DOHH2 (cell line): Measurements from ENCODE around the gene LAMC2.

ENCODE experiments used
- H3F3A ChIP-seq: fragments of 200-600 bp; sonication (generic), shearing (Covaris generic); 2 replicates; pipeline ENCODE4 v1.6.0; 2016; ENCODE audit warnings: antibody characterized with exemption, mild to moderate bottlenecking; ENCODE audit not compliant: control insufficient read depth, insufficient read depth
- H3K27ac ChIP-seq: fragments of 200-600 bp; sonication (generic); 2 replicates; pipeline ENCODE4 v1.5.1; 2014; ENCODE audit warnings: low read depth, mild to moderate bottlenecking, low read length, moderate library complexity
- H3K27me3 ChIP-seq: fragments of 200-600 bp; sonication (generic); 2 replicates; pipeline ENCODE4 v1.6.1; 2014; ENCODE audit warnings: mild to moderate bottlenecking, low read length, mixed read lengths; ENCODE audit not compliant: control insufficient read depth
- H3K36me3 ChIP-seq: fragments of 200-600 bp; sonication (generic); 2 replicates; pipeline ENCODE4 v1.6.1; 2014; ENCODE audit warnings: mild to moderate bottlenecking, low read length, moderate library complexity, mixed read lengths; ENCODE audit not compliant: control insufficient read depth
- H3K4me1 ChIP-seq: fragments of 200-600 bp; sonication (generic); 2 replicates; pipeline ENCODE4 v1.6.1; 2014; ENCODE audit warnings: mild to moderate bottlenecking, low read length, mixed read lengths; ENCODE audit not compliant: control insufficient read depth
- H3K4me2 ChIP-seq: fragments of 200-600 bp; sonication (generic); 2 replicates; pipeline ENCODE4 v1.6.0; 2014; ENCODE audit warnings: mild to moderate bottlenecking, low read length, moderate library complexity
- H3K4me3 ChIP-seq: fragments of 200-600 bp; sonication (generic); 2 replicates; pipeline ENCODE4 v1.5.1; 2014; ENCODE audit warnings: mild to moderate bottlenecking, low read length, mixed read lengths
- H3K79me2 ChIP-seq: fragments of 200-600 bp; sonication (generic); 2 replicates; pipeline ENCODE4 v1.6.1; 2014; ENCODE audit warnings: mild to moderate bottlenecking, low read length, mixed read lengths; ENCODE audit not compliant: control insufficient read depth
- H3K9me2 ChIP-seq: fragments of 200-600 bp; sonication (generic); replicated peaks from 2 replicates; pipeline ENCODE4 v1.6.1; 2014; ENCODE audit warnings: mild to moderate bottlenecking, low read length, mixed read lengths; ENCODE audit not compliant: control insufficient read depth
- H3K9me3 ChIP-seq: fragments of 200-600 bp; sonication (generic); 2 replicates; pipeline ENCODE4 v1.6.1; 2014; ENCODE audit warnings: antibody characterized with exemption, low read length, mixed read lengths; ENCODE audit not compliant: control insufficient read depth, insufficient read depth
- H4K20me1 ChIP-seq: fragments of 200-600 bp; sonication (generic); 2 replicates; pipeline ENCODE4 v1.6.0; 2014; ENCODE audit warnings: low read depth, mild to moderate bottlenecking, antibody characterized with exemption, low read length, moderate library complexity; ENCODE audit not compliant: control insufficient read depth, insufficient read depth
- EZH2phosphoT487 ChIP-seq: fragments of 200-600 bp; sonication (generic); IDR thresholded peaks from 2 replicates; pipeline ENCODE4 v1.6.1; 2017; ENCODE audit warnings: borderline replicate concordance, mild to moderate bottlenecking, antibody characterized with exemption, low read length, moderate library complexity, mixed read lengths
- TF ChIP-seq, protein P1 (sequence below): fragments of 200-600 bp; sonication (generic); IDR thresholded peaks from one replicate; pipeline ENCODE4 v1.5.1; 2014; ENCODE audit warnings: antibody characterized with exemption, mild to moderate bottlenecking, low read depth, low read length; ENCODE audit not compliant: poor library complexity, severe bottlenecking

The LAMC2 gene

DNA sequence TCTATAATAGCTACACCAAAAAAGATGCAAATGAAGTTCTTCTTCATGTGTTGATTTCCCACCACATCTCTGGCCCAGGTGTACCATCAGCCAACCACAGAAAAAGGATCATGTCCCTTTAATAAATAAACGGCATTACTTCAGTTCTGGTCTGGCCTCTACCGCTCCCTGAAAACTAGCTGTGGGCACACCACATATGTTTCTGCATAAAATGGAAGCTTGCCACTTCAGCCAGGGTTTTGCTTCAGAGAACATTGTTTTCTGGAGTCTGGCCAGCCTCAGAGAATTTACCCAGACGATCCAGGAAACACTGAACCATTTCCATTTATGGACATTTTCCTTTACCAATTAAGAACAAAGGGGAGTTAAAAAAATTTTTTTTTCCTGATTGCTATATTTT, 5.8 kb upstream of the LAMC2 start:
- no peak overlapping the region for H3K4me3 ChIP-seq
- no peak for TF ChIP-seq EZH2phosphoT487
- TF ChIP-seq, protein P1, sequence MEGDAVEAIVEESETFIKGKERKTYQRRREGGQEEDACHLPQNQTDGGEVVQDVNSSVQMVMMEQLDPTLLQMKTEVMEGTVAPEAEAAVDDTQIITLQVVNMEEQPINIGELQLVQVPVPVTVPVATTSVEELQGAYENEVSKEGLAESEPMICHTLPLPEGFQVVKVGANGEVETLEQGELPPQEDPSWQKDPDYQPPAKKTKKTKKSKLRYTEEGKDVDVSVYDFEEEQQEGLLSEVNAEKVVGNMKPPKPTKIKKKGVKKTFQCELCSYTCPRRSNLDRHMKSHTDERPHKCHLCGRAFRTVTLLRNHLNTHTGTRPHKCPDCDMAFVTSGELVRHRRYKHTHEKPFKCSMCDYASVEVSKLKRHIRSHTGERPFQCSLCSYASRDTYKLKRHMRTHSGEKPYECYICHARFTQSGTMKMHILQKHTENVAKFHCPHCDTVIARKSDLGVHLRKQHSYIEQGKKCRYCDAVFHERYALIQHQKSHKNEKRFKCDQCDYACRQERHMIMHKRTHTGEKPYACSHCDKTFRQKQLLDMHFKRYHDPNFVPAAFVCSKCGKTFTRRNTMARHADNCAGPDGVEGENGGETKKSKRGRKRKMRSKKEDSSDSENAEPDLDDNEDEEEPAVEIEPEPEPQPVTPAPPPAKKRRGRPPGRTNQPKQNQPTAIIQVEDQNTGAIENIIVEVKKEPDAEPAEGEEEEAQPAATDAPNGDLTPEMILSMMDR: no peak
- no peaks in the 10 kb centered on the region for H3F3A ChIP-seq
- no peaks in the 10 kb centered on the region for H4K20me1 ChIP-seq
- no peaks in the 10 kb centered on the region for H3K9me3 ChIP-seq
- H3K4me1 ChIP-seq: peaks cover 4% of the 10 kb centered on the region
- H3K79me2 ChIP-seq: no peaks in the 10 kb centered on the region
- no peaks in the 10 kb centered on the region; the same call in 1 of the 2 replicates for H3K27me3 ChIP-seq
- no peak overlapping the region for H3K4me2 ChIP-seq
- no peaks in the 10 kb centered on the region for H3K9me2 ChIP-seq
- H3K36me3 ChIP-seq: no peaks in the 10 kb centered on the region
- no peak overlapping the region for H3K27ac ChIP-seq

DNA sequence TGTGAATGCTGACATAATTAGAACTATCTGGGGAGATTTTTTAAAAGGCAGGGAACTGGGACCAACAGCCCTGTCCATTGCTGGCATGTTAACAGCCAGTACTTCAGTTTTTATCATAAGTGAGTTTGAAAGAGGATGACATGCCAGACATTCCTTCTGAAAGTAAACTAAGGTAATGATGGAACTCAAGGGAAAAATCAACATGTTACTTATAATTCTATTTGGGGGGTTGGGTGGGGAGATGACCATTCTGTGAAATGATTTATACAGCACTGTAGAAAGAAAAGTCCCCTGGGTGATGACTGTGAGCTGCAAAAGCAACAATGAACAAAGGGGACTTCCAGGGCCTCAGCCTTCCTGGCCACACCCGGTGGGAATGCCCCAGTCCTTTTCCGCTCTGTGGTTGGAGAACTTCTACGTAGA, 5.4 kb upstream of the LAMC2 start:
- Histone ChIP-seq H3K79me2 (no peaks in the 10 kb centered on the region), H3K4me1 (peaks cover 4% of the 10 kb centered on the region), H3K4me3 (no peak overlapping the region), H3K9me3 (no peaks in the 10 kb centered on the region), H3K4me2 (no peak overlapping the region), H3K36me3 (no peaks in the 10 kb centered on the region), H4K20me1 (no peaks in the 10 kb centered on the region), H3K27ac (no peak overlapping the region), H3F3A (no peaks in the 10 kb centered on the region), H3K9me2 (no peaks in the 10 kb centered on the region), H3K27me3 (no peaks in the 10 kb centered on the region; the same call in 1 of the 2 replicates)
- TF ChIP-seq EZH2phosphoT487: no peak
- TF ChIP-seq, protein P1: no peak

DNA sequence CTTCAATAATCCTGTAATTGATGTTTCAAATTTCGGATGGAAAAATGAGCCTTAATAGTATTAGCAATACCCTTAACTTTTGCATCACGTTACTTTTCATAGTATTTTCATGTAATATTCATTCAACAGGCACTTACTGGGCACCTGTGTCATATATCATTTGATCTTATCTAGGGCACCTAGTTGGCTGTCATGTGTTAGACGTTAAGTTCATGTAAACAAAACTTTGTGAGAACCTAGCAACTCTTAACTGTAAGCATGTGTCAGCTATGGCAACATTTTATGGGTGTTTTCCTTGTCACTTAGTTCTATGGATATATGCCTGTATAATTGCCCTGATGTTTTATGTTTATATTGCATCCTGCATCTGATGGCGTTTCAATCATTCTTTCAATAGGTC, 777 bp downstream of the LAMC2 start:
- Histone ChIP-seq H3K4me2 (no peak overlapping the region), H3K27ac (no peak overlapping the region), H3K79me2 (no peaks in the 10 kb centered on the region), H3K9me2 (no peaks in the 10 kb centered on the region), H4K20me1 (no peaks in the 10 kb centered on the region), H3K27me3 (peaks cover 14% of the 10 kb centered on the region; the same call in 1 of the 2 replicates), H3K4me3 (no peak overlapping the region), H3K36me3 (no peaks in the 10 kb centered on the region), H3K9me3 (no peaks in the 10 kb centered on the region), H3K4me1 (no peaks in the 10 kb centered on the region), H3F3A (no peaks in the 10 kb centered on the region)
- no peak for TF ChIP-seq EZH2phosphoT487
- TF ChIP-seq, protein P1: no peak

DNA sequence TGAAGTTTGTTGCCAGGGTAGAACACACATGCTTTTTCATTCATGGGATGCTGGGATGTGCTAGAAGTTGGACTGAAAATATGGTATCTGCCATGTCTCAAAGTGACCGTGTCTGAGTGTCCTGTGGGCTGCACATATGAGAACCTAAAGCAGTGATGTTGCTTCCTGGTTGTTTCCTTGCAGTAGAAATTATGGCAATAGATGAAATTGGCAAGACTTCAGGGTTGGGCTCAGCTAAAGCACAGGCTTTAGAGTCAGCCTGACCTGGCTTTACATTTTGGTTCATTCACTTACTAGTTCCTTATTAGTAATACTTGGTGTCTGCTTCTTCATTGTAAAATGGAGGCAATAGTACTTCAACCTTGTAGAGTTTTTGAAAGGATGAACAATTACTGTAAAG, 2.2 kb downstream of the LAMC2 start:
- Histone ChIP-seq H3K79me2 (no peaks in the 10 kb centered on the region), H3K4me2 (no peak overlapping the region), H3K4me3 (no peak overlapping the region), H3K9me3 (no peaks in the 10 kb centered on the region), H3K27ac (no peak overlapping the region), H3F3A (no peaks in the 10 kb centered on the region), H3K36me3 (no peaks in the 10 kb centered on the region), H4K20me1 (no peaks in the 10 kb centered on the region), H3K4me1 (no peaks in the 10 kb centered on the region), H3K27me3 (peaks cover 14% of the 10 kb centered on the region; the same call in 1 of the 2 replicates), H3K9me2 (no peaks in the 10 kb centered on the region)
- TF ChIP-seq, protein P1: no peak
- TF ChIP-seq EZH2phosphoT487: no peak
